ENCODE data around the gene NCAPG2.
"Not testable (repeated sequence)": the region's sequence is repeated elsewhere in the genome, so short reads cannot be mapped to it uniquely, and the experiment has no call there.

Gene NCAPG2

DNA sequence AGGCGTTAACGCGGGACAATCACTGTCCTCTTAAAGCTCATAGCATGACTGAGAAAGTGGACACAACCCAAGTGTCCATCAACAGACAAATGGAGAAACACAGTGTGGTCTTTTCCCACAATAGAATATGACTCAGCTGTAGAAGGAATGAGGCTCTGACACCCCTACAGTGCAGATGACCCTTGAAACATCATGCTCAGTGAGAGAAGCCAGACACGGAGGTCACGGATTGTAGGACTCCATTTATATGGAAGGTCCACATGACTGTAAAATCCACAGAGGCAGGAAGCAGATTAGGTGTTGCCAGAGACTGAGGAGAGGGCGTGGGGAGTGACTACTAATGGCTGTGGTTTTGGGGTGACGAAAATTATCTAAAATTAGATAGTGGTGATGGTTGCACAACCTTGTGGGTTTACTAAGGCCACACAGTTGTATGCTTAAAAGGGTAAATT is 6.1 kb upstream of the NCAPG2 start:
- no peak overlapping the region for H3K4me3 ChIP-seq (replicated peaks in 1 of 2; ENCODE audit: low read depth in 2 of 2, low read length in 2 of 2)
- TF ChIP-seq CTCF (IDR thresholded peaks at IDR 0.05; ENCODE audit: low read depth, low read length) = no peak
- peak; percentile 71 to 94 for DNase-seq (ENCODE audit: low read depth in 2 of 2)

DNA sequence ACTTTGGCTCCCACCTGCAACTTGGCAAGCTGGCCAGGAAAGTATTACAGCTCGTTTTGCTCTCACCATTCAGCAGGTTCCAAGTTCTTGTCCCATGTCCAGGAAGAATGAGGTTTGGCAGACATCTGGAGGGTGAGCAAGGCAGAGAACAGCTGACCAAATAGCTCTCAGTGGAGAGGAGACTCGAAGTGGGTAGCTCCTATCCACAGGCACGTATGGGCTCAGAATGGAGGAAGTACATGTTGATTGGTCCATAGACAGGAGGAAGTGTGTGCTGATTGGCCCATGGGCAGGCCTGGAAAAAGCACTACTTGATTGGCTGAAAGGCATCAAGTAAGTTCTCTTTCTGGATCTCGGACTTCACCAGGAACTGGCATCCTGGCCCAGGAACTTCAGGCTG is 3.0 kb upstream of the NCAPG2 start:
- TF ChIP-seq CTCF (IDR thresholded peaks at IDR 0.05; ENCODE audit: low read depth, low read length) = no peak
- peak; percentile 14 to 36 for DNase-seq (ENCODE audit: low read depth in 2 of 2)
- no peak overlapping the region for H3K4me3 ChIP-seq (replicated peaks in 1 of 2; ENCODE audit: low read depth in 2 of 2, low read length in 2 of 2)

DNA sequence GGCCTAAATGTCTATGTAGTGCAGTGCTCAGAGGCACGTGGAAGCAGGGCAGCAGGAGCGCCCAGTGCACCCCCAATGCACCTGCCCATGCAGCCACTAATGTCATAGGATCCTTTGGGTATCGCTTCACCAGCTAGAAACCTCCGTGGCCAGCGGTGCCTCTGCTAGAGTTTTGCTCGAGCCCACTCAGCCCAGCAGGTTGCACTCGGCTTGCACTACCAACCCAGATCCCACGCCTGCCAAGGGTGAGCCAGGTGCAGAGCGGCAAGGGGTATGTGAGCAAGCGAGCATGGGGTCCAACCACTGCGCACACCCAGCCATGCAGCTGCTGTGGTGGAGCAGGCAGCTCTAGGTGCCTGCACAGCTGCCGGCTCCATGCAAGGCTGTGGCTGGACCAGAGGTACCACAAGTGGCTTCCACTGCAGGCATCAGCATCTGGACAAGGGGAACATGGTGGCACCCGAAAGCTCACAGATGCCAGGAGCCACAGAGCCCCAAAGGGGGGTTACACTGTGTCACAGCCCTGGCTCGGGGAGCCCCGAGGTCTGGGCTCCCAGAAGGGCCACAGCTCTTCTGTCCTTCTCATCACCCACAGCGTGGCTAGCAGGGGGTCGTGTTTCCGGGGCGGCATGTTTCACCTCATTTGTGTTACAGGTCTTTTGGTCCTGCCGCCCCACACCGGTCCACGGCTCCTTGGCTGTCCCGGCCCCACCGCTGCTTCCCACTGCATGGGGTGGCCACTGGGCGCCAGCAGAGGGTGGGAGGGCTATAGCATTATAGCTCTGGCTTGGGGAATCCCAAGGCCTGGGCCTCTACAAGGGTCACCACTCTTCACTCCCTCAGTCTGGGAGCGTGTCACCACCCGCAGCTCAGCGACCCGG is 2.3 kb upstream of the NCAPG2 start:
- H3K4me3 ChIP-seq (replicated peaks in 1 of 2; ENCODE audit: low read depth in 2 of 2, low read length in 2 of 2) = no peak overlapping the region
- TF ChIP-seq CTCF (IDR thresholded peaks at IDR 0.05; ENCODE audit: low read depth, low read length) = no peak
- DNase-seq (ENCODE audit: low read depth in 2 of 2) = no peak

DNA sequence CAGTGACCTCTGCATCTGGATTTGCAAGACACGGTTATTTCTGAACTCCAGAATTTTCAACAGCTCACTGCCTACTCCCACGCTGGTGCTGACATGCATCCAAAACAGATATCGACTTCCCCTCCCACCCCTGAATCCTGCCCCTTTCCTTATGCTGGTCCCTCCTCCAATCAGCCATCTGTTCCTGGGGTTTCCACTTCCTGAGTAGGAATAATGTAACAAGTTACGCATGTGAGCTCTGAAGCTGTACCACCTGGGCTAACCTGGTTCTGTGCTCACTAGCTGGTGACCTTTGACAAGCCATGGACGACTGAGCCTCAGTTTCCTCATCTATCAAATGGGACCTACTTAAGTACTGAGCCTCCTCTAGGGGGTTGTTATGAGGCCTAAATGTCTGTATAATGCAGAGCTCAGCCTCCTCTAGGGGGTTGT is 1.7 kb upstream of the NCAPG2 start:
- no peak overlapping the region for H3K4me3 ChIP-seq (replicated peaks in 1 of 2; ENCODE audit: low read depth in 2 of 2, low read length in 2 of 2)
- DNase-seq (ENCODE audit: low read depth in 2 of 2) = peak in 1 of 2 donors; percentile 56
- TF ChIP-seq CTCF (IDR thresholded peaks at IDR 0.05; ENCODE audit: low read depth, low read length) = no peak

DNA sequence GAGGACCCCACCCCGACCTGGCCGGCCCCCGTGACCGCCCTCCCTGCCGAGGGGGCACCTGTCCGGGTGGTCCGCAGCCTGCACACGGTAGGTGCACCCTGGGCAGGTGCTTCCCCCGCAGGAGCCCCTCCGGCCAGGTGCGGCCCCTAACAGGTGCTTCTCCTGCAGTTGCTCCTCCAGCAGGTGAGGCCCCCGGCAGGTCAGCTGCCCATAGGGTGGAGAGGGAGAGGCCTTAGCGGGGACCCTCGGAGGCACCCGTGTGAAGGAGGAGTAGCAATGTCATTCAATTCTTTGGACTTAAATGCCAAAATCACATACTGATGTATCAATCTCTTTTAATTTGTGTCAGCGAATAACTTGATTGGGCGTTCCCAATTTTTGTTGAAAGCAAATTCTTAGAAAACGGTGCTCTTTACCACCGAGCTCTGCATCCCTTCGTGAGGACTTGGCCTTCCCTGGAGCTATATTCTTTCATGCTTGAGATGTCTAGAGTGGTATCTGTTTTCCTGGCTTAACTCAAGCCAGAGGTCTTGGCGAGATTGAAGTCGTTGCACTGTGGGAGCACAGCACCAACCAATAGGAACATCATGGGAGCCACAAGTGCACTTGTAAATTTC is 738 bp upstream of the NCAPG2 start:
- peak overlapping the region; percentile 80 to 97 for H3K4me3 ChIP-seq (replicated peaks in 1 of 2; ENCODE audit: low read depth in 2 of 2, low read length in 2 of 2)
- no peak for TF ChIP-seq CTCF (IDR thresholded peaks at IDR 0.05; ENCODE audit: low read depth, low read length)
- peak in 1 of 2 donors; percentile 22 for DNase-seq (ENCODE audit: low read depth in 2 of 2)

DNA sequence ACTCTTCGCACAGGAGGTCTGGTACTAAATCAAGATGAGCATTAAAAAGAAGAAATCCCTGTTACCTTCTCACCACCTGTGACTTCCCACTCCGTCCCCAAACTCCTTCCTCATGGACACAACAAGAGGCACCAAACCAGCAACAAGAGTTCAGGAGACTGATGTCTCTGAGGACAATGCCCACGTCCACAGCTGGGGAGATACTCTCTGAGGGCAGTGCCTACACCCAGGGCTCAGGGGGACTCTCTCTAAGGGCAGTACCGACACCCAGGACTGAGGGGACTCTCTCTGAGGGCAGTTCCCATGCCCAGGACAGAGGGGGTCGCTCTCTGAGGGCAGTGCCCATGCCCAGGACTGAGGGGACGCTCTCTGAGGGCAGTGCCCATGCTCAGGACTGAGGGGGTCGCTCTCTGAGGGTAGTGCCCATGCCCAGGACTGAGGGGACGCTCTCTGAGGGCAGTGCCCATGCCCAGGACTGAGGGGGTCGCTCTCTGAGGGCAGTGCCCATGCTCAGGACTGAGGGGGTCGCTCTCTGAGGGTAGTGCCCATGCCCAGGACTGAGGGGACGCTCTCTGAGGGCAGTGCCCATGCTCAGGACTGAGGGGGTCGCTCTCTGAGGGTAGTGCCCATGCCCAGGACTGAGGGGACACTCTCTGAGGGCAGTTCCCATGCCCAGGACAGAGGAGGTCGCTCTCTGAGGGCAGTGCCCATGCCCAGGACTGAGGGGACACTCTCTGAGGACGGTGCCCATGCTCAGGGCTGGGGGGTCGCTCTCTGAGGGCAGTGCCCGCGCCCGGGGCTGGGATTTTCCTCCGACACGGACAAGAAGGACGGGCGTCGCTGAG is 703 bp downstream of the NCAPG2 start:
- not testable (repeated sequence) for DNase-seq (ENCODE audit: low read depth in 2 of 2)
- H3K4me3 ChIP-seq (replicated peaks in 1 of 2; ENCODE audit: low read depth in 2 of 2, low read length in 2 of 2) = peak overlapping the region; percentile 97 to 99

Measured in cardiac fibroblast (primary cell).